GM12875 (cell line): Measurements from ENCODE around the gene SOCS1.
A peak's percentile ranks its signal among the peaks of the same experiment; 100 is the strongest.
"Not testable (repeated sequence)": the region's sequence is repeated elsewhere in the genome, so short reads cannot be mapped to it uniquely, and the experiment has no call there.

Source experiments
- H3K4me3 ChIP-seq: one replicate; pipeline ENCODE4 v1.5.1; 2011; ENCODE audit warnings: low read depth, low read length, control low read depth
- TF ChIP-seq, protein P1 (sequence below): IDR thresholded peaks from 2 replicates; pipeline ENCODE4 v1.5.1; 2011; ENCODE audit warnings: low read depth, mild to moderate bottlenecking, control low read depth, inconsistent platforms, low read length, moderate library complexity, borderline replicate concordance; ENCODE audit not compliant: insufficient read depth

The SOCS1 gene

DNA sequence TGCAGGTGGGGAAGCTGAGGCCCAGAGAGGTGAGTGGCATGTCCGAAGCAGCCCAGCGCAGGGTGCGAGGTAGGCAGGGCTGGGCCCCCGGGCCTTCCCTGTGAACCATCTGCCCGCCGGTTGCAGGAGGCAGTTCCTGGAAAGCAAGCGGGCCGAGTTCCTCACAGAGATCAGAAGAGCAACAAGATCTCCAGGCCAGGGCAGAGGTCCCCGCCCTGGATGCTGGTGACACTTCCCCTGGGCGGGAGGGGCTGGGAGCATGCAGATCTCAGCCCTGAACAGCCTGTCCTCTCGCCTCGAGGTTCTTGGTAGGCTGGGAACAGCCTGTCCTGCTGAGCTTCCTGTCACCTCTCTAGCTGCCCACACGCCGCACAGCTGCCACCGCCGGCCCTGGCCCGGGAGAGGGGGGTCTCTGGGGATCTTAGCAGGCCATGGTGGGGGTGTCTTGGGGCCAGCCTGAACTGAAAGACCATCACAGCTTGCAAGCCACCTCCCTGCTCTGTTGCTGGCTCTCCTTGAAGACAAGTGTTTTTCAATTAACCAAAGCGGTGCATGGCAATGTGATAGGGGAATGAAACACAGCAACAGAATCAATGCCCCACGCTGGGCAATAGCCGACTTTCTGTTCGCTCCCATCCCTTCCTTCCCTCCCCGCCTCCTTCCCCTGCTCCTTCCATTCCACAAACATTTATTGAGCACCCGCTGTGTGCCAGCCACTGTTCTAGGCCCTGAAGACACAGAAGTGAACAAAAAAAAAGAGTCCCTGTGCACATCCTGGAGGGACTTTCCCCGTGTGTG, 31.7 kb downstream of the SOCS1 start:
- H3K4me3 ChIP-seq: no peak overlapping the region
- TF ChIP-seq, protein P1, sequence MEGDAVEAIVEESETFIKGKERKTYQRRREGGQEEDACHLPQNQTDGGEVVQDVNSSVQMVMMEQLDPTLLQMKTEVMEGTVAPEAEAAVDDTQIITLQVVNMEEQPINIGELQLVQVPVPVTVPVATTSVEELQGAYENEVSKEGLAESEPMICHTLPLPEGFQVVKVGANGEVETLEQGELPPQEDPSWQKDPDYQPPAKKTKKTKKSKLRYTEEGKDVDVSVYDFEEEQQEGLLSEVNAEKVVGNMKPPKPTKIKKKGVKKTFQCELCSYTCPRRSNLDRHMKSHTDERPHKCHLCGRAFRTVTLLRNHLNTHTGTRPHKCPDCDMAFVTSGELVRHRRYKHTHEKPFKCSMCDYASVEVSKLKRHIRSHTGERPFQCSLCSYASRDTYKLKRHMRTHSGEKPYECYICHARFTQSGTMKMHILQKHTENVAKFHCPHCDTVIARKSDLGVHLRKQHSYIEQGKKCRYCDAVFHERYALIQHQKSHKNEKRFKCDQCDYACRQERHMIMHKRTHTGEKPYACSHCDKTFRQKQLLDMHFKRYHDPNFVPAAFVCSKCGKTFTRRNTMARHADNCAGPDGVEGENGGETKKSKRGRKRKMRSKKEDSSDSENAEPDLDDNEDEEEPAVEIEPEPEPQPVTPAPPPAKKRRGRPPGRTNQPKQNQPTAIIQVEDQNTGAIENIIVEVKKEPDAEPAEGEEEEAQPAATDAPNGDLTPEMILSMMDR: no peak

DNA sequence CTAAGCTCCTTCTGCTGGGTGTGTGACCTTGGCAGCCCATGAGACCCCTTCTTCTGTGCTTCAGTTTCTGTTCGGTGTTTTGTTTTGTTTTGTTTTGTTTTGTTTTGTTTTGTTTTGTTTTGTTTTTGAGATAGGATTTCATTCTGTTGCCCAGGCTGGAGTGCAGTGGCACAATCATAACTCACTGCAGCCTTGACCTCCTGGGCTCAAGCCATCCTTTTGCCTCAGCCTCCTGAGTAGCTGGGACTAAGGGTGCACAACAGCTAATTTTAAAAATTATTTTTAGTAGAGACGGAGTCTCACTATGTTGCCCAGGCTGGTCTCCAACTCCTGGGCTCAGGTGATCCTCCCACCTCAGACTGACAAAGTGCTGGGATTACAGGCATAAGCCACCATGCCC, 35.5 kb downstream of the SOCS1 start:
- H3K4me3 ChIP-seq: not testable (repeated sequence)

DNA sequence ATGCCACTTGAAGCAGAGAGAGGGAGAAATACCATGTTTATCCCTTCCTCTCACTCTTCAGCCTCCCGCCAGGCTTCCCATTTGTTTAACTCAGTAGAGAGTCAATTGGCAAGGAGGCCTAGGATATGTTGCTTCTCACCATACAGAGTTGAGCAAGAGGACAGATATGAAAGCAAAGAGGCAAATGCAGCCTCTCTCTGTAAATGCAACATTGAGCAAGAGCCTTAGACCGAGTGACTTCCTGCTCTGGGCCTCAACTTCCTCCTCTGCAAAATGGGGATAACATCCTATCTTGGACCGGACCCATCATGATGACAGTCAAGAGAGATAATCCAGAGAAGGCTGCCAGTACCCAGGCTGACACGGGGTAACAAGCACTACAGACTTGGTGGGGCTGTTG, 36.8 kb downstream of the SOCS1 start:
- TF ChIP-seq, protein P1: no peak
- no peak overlapping the region for H3K4me3 ChIP-seq

DNA sequence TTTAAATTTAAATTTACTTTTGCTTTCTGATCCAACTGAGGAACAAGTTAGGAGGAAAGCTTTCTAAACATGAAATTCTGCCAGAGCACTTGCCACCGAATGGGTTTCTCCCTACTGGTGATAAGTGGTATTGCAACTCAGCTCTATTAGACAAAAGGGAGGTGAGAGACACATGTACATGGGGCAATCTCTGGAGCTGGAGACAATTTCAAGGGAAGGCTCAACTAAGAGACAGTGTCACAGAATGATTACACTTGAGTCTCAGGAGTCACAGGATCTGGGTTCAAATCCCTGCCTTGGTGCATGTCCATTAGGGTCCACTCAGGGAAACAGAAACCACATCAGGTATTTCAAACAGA, 37.4 kb downstream of the SOCS1 start:
- TF ChIP-seq, protein P1: peak; percentile 62; the same call in 1 of the 2 replicates
- no peak overlapping the region for H3K4me3 ChIP-seq

DNA sequence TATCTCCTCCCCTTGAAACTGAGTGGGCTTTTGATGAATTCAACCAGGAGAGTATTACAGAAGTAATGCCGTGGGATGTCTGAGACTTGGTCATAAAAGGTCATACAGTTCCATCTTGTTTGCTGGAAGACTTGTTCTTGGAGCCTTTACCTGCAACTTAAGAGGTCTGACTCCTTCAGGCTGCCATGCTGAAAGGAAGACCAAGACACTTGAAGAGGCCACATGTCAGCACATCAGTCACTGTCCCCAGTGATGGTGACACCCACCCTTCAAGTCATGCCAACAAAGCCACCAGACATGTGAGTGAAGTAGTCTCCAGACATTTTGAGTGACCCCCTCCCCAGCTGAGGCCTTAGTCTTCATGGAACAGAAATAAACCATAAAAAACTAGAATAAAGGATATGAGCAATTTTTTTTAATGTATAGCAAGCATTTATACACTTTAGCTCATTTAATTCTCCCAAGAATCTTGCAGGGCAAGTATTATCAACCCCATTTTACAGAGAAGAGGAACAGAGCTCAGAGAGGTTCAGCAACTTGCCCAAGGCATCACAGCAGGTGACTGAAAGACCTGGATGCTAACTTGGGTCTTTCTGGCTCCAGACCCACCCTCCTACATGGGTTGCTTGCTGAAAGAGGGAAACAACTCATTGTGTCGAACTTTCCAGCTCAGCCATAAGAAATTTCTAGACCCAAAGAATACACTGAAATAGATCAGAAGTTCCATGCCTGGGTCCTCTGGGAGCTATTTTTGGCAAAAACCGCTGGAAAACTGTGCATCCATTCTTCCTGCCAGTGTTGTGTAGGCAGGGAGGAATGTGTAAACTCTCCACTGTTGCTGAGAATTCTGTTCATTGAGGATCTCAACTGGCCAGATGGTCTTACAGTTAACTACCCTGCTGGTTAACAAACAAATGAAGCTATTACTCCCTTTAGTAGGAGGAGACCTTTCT, 38.1 kb downstream of the SOCS1 start:
- no peak overlapping the region for H3K4me3 ChIP-seq
- TF ChIP-seq, protein P1: no peak

DNA sequence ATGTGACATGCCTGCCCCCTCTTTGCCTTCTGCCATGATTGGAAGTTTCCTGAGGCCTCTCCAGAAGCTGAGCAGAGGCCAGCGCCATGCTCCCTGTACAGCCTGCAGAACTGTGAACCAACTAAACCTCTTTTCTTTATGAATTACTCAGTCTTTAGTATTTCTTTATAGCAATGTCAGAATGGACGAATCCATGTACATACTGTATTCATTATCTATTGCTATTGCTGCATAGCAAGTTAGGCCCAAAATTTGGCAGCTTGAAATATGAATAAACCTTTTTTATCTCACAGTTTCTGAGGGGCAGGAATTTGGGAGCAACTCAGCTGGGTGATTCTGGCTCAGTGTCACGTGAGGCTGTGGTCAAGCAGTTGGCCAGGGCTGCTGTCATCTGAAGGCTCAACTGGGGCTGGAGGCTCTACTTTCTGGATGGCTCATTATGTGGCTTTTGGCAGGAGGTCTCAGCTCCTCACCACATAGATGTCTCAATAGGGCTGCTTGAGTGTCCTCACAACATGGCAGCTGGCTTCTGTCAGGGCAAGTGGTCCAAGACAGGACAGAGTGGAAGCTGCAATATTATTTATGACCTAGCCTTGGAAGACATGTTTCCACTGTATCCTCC, 40.0 kb downstream of the SOCS1 start:
- TF ChIP-seq, protein P1: no peak
- no peak overlapping the region for H3K4me3 ChIP-seq

DNA sequence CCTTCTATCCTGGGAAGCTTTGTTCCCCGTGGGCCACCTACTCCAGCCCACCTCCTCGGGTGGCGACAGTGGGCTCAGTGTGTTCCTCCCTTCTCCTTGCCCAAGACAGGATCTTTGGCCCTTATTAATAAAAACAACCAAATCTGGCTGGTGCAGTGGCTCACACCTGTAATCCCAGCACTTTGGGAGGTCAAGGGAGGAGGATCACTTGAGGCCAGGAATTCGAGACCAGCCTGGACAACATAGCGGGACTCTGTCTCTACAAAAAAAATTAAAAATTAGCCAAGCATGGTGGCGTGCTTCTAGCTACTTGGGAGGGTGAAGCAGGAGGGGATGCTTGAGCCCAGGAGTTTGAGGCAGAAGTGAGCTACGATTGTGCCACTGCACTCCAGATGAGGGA, 42.2 kb downstream of the SOCS1 start:
- TF ChIP-seq, protein P1: no peak
- no peak overlapping the region for H3K4me3 ChIP-seq
